Measurements from ENCODE around the gene TMEM213.

The TMEM213 gene

GRCh38 chr7:138797715-138798320 is at the start of gene TMEM213, which contains the start of gene ATP6V0A4:
Gene TMEM213 (plus strand): TSS chr7:138797994. CDS start chr7:138798105, 111 bp downstream.
Gene ATP6V0A4 (minus strand): TSS chr7:138798196. CDS start chr7:138771247, 26,949 bp downstream.
- Histone ChIP-seq H3K9ac (ENCODE audit: insufficient read length, low read depth) (no peak within 1 kb of the TSS), H3K27me3 (ENCODE audit: insufficient read depth, insufficient read length) (peaks cover 9% of the 10 kb centered on the region), H3K36me3 (ENCODE audit: insufficient read depth, insufficient read length, low read length) (no peaks in the 10 kb centered on the region), H3K4me3 (ENCODE audit: insufficient read length, low read depth) (no peak within 1 kb of the TSS), H3K4me1 (ENCODE audit: insufficient read depth, insufficient read length) (peaks cover 7% of the 10 kb centered on the region), H3K9me3 (ENCODE audit: insufficient read depth, low read length) (no peaks in the 10 kb centered on the region)
- TF ChIP-seq ZNF274 (IDR thresholded peaks at IDR 0.05; ENCODE audit: low read depth, low read length) (no peak), SUZ12 (IDR thresholded peaks at IDR 0.05; ENCODE audit: extremely low read depth, insufficient read depth, insufficient read length) (no peak), YY1 (IDR thresholded peaks at IDR 0.05; ENCODE audit: insufficient read depth, insufficient read length) (no peak)
- DNase-seq (ENCODE audit: low read depth, low spot score): peak; percentile 30

- peaks cover 14% of the 10 kb centered on the region for H3K27me3 ChIP-seq (ENCODE audit: insufficient read depth, insufficient read length)
Observed at GRCh38 chr7:138748666-138749065, 49.1 kb upstream of the TMEM213 start.

GRCh38 chr7:138749960-138750359 is 47.8 kb upstream of the TMEM213 start:
- Histone ChIP-seq H3K9ac (ENCODE audit: insufficient read length, low read depth) (no peak overlapping the region), H3K4me3 (ENCODE audit: insufficient read length, low read depth) (no peak overlapping the region), H3K4me1 (ENCODE audit: insufficient read depth, insufficient read length) (peaks cover 4% of the 10 kb centered on the region), H3K36me3 (ENCODE audit: insufficient read depth, insufficient read length, low read length) (no peaks in the 10 kb centered on the region), H3K9me3 (ENCODE audit: insufficient read depth, low read length) (no peaks in the 10 kb centered on the region), H3K27me3 (ENCODE audit: insufficient read depth, insufficient read length) (peaks cover 14% of the 10 kb centered on the region)
- no peak for DNase-seq (ENCODE audit: low read depth, low spot score)
- no peak for TF ChIP-seq ZNF274 (IDR thresholded peaks at IDR 0.05; ENCODE audit: low read depth, low read length)
- TF ChIP-seq SUZ12 (IDR thresholded peaks at IDR 0.05; ENCODE audit: extremely low read depth, insufficient read depth, insufficient read length): no peak
- TF ChIP-seq YY1 (IDR thresholded peaks at IDR 0.05; ENCODE audit: insufficient read depth, insufficient read length): no peak

More at GRCh38 chr7:138748666-138749065, 49.1 kb upstream of the TMEM213 start:
- H3K4me1 ChIP-seq (ENCODE audit: insufficient read depth, insufficient read length): peaks cover 4% of the 10 kb centered on the region
- H3K36me3 ChIP-seq (ENCODE audit: insufficient read depth, insufficient read length, low read length): no peaks in the 10 kb centered on the region
- no peaks in the 10 kb centered on the region for H3K9me3 ChIP-seq (ENCODE audit: insufficient read depth, low read length)
- no peak overlapping the region for H3K9ac ChIP-seq (ENCODE audit: insufficient read length, low read depth)
- no peak overlapping the region for H3K4me3 ChIP-seq (ENCODE audit: insufficient read length, low read depth)
- DNase-seq (ENCODE audit: low read depth, low spot score): no peak
- TF ChIP-seq SUZ12 (IDR thresholded peaks at IDR 0.05; ENCODE audit: extremely low read depth, insufficient read depth, insufficient read length) (no peak), ZNF274 (IDR thresholded peaks at IDR 0.05; ENCODE audit: low read depth, low read length) (no peak), YY1 (IDR thresholded peaks at IDR 0.05; ENCODE audit: insufficient read depth, insufficient read length) (no peak)

GRCh38 chr7:138750473-138750872 is 47.3 kb upstream of the TMEM213 start:
- H3K27me3 ChIP-seq (ENCODE audit: insufficient read depth, insufficient read length): peaks cover 14% of the 10 kb centered on the region
- H3K4me3 ChIP-seq (ENCODE audit: insufficient read length, low read depth): no peak overlapping the region
- TF ChIP-seq ZNF274 (IDR thresholded peaks at IDR 0.05; ENCODE audit: low read depth, low read length): no peak
- no peak for TF ChIP-seq SUZ12 (IDR thresholded peaks at IDR 0.05; ENCODE audit: extremely low read depth, insufficient read depth, insufficient read length)
- no peak for TF ChIP-seq YY1 (IDR thresholded peaks at IDR 0.05; ENCODE audit: insufficient read depth, insufficient read length)
- H3K9me3 ChIP-seq (ENCODE audit: insufficient read depth, low read length): no peaks in the 10 kb centered on the region
- H3K36me3 ChIP-seq (ENCODE audit: insufficient read depth, insufficient read length, low read length): no peaks in the 10 kb centered on the region
- DNase-seq (ENCODE audit: low read depth, low spot score): no peak
- no peak overlapping the region for H3K9ac ChIP-seq (ENCODE audit: insufficient read length, low read depth)
- peaks cover 4% of the 10 kb centered on the region for H3K4me1 ChIP-seq (ENCODE audit: insufficient read depth, insufficient read length)

GRCh38 chr7:138750901-138751464 is 46.8 kb upstream of the TMEM213 start:
- H3K27me3 ChIP-seq (ENCODE audit: insufficient read depth, insufficient read length): peaks cover 14% of the 10 kb centered on the region
- no peaks in the 10 kb centered on the region for H3K9me3 ChIP-seq (ENCODE audit: insufficient read depth, low read length)
- no peak overlapping the region for H3K4me3 ChIP-seq (ENCODE audit: insufficient read length, low read depth)
- H3K9ac ChIP-seq (ENCODE audit: insufficient read length, low read depth): no peak overlapping the region
- H3K4me1 ChIP-seq (ENCODE audit: insufficient read depth, insufficient read length): peaks cover 4% of the 10 kb centered on the region
- no peaks in the 10 kb centered on the region for H3K36me3 ChIP-seq (ENCODE audit: insufficient read depth, insufficient read length, low read length)
- TF ChIP-seq SUZ12 (IDR thresholded peaks at IDR 0.05; ENCODE audit: extremely low read depth, insufficient read depth, insufficient read length): no peak
- TF ChIP-seq ZNF274 (IDR thresholded peaks at IDR 0.05; ENCODE audit: low read depth, low read length): no peak
- no peak for DNase-seq (ENCODE audit: low read depth, low spot score)

GRCh38 chr7:138752518-138753149 is 45.2 kb upstream of the TMEM213 start:
- H3K36me3 ChIP-seq (ENCODE audit: insufficient read depth, insufficient read length, low read length): no peaks in the 10 kb centered on the region
- TF ChIP-seq SUZ12 (IDR thresholded peaks at IDR 0.05; ENCODE audit: extremely low read depth, insufficient read depth, insufficient read length): no peak
- TF ChIP-seq YY1 (IDR thresholded peaks at IDR 0.05; ENCODE audit: insufficient read depth, insufficient read length): no peak
- TF ChIP-seq ZNF274 (IDR thresholded peaks at IDR 0.05; ENCODE audit: low read depth, low read length): no peak
- H3K27me3 ChIP-seq (ENCODE audit: insufficient read depth, insufficient read length): peaks cover 14% of the 10 kb centered on the region
- peaks cover 4% of the 10 kb centered on the region for H3K4me1 ChIP-seq (ENCODE audit: insufficient read depth, insufficient read length)
- H3K9ac ChIP-seq (ENCODE audit: insufficient read length, low read depth): no peak overlapping the region
- H3K4me3 ChIP-seq (ENCODE audit: insufficient read length, low read depth): no peak overlapping the region
- H3K9me3 ChIP-seq (ENCODE audit: insufficient read depth, low read length): no peaks in the 10 kb centered on the region
- no peak for DNase-seq (ENCODE audit: low read depth, low spot score)

GRCh38 chr7:138753150-138753518 is 44.7 kb upstream of the TMEM213 start:
- peaks cover 4% of the 10 kb centered on the region for H3K4me1 ChIP-seq (ENCODE audit: insufficient read depth, insufficient read length)
- DNase-seq (ENCODE audit: low read depth, low spot score): no peak
- TF ChIP-seq YY1 (IDR thresholded peaks at IDR 0.05; ENCODE audit: insufficient read depth, insufficient read length) (no peak), SUZ12 (IDR thresholded peaks at IDR 0.05; ENCODE audit: extremely low read depth, insufficient read depth, insufficient read length) (no peak), ZNF274 (IDR thresholded peaks at IDR 0.05; ENCODE audit: low read depth, low read length) (no peak)
- H3K36me3 ChIP-seq (ENCODE audit: insufficient read depth, insufficient read length, low read length): no peaks in the 10 kb centered on the region
- H3K4me3 ChIP-seq (ENCODE audit: insufficient read length, low read depth): no peak overlapping the region
- no peaks in the 10 kb centered on the region for H3K9me3 ChIP-seq (ENCODE audit: insufficient read depth, low read length)
- H3K9ac ChIP-seq (ENCODE audit: insufficient read length, low read depth): no peak overlapping the region
- H3K27me3 ChIP-seq (ENCODE audit: insufficient read depth, insufficient read length): peaks cover 14% of the 10 kb centered on the region
